HG02610 (cell line): ENCODE results near the gene PPP1R12A.
"Not testable (repeated sequence)": the region's sequence is repeated elsewhere in the genome, so short reads cannot be mapped to it uniquely, and the experiment has no call there.

ENCODE experiments used
- ATAC-seq: cut with Tn5 transposase; IDR thresholded peaks from one replicate; pipeline ENCODE4 v1.9.1; 2021; ENCODE audit warnings: mild to moderate bottlenecking, moderate library complexity; ENCODE audit not compliant: unreplicated experiment

Gene PPP1R12A

DNA sequence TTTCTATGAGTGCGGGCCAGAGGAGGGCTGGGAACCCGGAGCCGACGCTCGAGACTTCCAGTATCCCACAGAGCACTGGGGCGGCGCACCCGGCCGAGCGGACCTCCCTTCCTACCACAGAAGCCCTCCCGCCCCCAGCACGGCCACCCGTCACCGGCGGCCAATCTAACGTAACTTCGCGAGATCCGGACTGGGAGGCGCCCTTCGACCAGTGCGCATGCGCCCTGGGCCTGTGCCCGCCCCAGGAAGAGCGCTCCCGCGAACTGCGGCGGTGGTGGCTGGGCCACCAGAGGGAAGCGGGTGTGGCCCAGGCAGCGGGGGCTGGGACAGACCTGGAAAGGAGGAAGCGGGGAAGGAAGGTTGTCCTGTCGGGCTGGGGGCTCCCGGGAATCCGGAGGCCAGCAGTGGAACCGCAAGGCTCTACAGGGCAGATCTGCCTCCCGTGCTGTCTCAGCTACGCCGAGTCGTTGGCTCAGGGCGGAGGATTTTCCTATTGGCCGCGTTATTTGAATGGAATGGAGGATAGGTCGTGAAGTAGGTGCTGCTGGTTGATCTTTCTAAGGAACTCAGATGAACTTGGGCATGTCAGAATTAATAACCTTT is at the start of gene PPP1R12A:
PPP1R12A (minus strand) TSS at position 77 of the 603 bp plus-strand sequence. CDS start 166 bp downstream, outside the sequence.
- peak; percentile 93 for ATAC-seq

GRCh38 chr12:79983986-79984620 is 49.2 kb upstream of the PPP1R12A start:
- ATAC-seq: no peak

DNA sequence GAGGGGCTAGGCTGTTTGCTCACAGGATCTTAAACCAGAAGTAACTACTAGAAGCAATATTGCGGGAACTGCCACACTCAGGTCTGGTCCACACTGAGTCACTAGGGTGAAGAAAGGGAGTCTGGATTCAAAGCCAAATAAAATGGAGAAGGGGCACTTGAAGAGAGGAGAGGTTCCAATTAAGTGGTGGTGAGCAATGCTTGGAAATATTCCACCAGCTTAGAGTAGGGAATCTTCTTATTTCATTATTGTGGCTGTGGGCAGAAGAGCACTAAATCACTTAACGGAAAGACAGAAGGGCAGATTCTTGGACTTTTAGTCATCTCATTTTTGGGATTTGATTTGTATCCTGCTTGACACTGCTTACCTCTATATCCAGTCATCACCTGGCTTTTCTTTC is 48.6 kb upstream of the PPP1R12A start:
- ATAC-seq: no peak

- no peak for ATAC-seq
Measured at GRCh38 chr12:79982086-79983062, 47.5 kb upstream of the PPP1R12A start.

DNA sequence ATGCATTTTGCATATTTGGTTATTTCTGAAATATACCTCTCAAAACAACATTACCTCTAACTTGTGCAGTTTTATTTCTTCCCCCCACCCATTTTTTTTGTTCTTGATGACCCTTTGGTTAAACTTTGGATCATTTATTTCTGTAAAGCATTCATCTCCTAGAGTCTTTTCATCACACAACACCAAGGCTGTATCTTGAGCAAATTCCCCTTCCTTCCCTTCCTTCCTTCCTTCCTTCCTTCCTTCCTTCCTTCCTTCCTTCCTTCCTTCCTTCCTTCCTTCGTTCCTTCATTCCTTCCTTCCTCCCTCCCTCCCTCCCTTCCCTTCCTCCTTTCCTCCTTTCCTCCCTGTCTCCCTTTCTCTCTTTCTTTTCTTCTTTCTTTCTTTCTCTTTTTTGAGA is 43.8 kb upstream of the PPP1R12A start:
- no peak for ATAC-seq

DNA sequence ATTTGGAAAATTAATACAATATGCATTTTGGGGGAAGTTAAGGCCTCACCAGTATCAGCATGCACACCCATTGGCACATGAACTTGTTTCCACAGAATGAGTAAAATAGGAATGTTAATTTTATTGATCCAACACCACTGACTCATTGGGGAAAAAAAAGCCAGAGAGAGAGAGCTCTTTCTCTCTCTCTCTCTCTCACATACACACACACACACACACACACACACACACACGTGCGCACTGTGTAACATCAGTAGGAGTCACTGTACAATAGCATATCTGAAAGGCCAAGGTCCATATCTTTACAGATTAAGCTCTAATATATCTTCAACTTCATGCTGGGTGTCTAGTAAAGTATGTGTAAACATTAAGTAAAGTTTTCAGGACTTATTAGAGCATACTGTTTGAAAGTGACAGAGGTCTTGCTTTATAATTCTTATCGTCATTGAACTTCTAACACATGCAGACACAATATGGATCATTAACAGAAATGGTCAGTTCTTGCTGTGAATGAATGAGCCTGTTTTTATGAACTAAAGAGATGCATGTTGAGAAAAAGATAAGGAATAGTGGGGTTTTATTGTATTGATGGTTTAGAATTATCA is 43.1 kb upstream of the PPP1R12A start:
- not testable (repeated sequence) for ATAC-seq

- no peak for ATAC-seq
Measured at GRCh38 chr12:79975143-79975542, 40.2 kb upstream of the PPP1R12A start.

DNA sequence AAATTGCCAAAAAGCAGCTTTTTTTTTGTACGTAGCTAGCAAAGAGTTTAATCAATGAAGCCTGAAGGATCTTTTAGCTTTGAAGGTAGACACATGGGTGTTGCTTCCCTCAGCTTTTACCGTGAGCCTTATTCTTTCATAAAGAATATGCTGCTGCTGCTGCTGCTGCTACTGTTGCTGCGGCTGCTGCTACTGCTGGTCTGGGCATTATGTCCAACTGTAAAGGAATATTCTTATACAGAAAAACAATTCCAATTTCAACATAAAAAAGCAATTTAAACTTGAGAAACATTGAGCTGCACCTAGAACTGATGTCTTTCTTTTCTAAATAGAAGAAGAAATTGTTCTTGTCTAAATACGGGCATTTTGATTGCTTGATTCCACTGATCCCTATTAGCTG is 38.9 kb upstream of the PPP1R12A start:
- ATAC-seq: no peak

DNA sequence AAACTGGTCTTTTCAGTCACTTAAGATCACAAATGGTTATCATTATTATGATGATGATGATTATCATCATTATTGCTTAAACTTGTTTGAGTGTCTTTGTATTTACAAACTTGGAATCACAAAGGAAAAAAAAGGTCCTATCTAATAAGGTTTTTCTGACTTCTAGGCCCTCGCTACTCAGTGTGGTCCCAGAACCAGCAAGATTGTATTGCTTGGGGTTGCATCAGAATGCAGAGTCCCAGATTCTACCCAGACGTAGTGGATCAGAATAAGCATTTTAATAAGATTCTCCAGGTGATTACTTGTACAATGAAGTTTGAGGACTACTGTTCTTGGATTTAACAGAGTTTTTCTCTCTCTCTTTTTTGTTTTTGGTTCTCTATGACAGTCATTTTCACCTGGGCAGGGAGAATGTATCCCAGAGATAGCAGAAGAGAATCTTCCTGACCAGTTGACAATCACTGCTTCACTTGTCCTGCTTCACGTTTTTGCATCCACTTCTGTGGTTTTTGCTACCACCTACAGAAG is 29.3 kb upstream of the PPP1R12A start:
- no peak for ATAC-seq

DNA sequence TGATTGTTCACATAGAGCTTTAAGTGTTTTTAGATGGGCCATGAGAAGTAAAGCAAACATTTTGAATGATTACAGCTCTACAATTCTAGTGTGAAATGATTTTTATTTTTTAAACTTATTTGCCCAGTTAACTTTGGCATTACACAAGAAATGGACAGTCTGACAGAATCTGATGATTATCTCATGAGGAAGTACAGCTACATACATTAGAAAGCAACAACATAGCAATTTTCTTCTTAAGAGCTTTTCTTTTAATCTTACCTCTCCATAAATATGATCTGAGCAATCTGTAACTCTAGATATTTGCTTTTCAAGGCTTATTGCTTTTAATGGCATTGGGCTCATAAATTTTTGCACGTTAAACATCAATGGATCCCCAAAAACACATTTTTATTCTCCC is 26.5 kb upstream of the PPP1R12A start:
- no peak for ATAC-seq

DNA sequence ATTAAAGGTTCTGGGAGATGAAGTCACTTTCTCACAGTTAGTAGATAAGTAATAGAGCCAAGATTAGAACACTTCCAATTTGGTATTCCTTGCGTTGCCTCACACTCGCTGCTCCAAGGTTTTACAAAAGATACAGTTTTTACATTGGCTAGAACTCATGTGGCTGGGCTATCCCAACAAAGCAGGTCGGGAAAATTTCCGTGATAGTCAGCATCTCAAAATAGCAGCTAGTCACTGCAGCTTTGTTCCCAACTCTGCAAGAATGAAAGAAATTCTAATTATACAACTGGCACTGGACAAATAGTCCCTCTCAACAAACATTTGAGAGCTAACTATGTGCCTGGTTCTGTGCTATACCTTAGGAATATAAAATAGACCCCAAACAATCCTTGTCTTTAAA is 24.6 kb upstream of the PPP1R12A start:
- no peak for ATAC-seq

- no peak for ATAC-seq
Measured at GRCh38 chr12:79956896-79957295, 22.0 kb upstream of the PPP1R12A start.

DNA sequence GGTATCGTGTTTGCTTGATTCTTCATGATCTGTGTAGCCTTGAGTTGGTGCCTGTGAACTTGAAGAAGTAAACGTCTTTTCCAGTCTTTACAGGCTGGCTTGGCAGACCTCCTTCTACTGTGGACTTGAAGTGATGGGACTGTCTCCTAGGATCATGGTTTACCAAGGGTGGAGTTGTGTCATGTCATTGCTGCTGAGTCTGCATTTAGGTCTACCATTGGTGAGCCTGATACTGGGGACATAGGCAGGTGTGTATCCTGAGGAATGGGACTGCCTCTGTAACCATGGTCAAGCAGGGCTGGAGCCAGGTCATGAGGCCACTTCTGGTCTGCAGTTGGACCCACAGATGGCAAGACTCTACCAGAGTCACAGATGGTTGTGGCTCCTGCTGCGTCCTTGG is 20.7 kb upstream of the PPP1R12A start:
- no peak for ATAC-seq

DNA sequence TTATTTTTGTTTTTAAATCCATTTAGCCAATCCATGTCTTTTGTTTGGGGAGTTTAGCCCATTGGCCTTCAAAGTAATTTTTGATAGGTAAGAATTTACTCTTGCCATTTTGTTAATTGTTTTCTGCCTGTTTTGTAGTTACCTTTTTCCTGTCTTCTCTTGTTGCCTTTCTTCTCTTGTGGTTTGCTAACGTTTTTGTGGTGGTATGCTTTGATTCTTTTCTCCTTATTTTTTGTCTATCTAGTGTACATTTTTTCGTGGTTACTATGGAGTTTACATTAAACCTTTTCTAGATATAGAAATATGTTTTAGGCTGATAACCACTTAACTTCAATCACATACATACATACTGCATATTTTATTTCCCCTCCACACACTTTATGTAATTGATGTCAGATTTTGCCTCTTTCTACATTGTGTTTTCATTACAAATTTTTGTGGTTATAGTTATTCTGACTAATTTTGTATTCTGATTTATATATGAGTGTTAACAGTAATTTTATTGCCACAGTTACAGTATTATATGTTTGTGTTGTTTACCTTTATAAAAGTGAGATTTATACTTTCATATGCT is 19.2 kb upstream of the PPP1R12A start:
- ATAC-seq: no peak

- ATAC-seq: no peak
Measured at GRCh38 chr12:79949098-79949497, 14.2 kb upstream of the PPP1R12A start.

- no peak for ATAC-seq
Measured at GRCh38 chr12:79945433-79945832, 10.5 kb upstream of the PPP1R12A start.

DNA sequence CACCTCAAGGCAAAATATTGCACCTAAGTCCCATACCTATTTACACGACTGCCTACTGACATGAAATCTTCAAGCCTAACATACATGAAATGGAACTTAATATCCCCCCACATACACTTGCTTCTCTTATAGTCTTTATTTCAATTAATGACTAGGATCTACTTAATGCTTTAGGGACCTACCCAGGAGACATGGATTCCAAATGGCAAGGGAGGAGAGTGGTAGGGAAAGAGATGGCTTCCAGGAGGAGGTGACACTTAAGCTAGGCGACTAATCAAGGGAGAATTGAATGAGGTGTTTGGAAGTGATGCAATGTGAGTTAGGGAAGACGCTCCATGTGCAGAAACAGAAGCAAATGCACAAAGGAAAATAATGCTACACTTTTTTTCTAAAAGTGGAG is 9.7 kb upstream of the PPP1R12A start:
- ATAC-seq: no peak

- not testable (repeated sequence) for ATAC-seq
Measured at GRCh38 chr12:79942846-79943245, 7.9 kb upstream of the PPP1R12A start.

DNA sequence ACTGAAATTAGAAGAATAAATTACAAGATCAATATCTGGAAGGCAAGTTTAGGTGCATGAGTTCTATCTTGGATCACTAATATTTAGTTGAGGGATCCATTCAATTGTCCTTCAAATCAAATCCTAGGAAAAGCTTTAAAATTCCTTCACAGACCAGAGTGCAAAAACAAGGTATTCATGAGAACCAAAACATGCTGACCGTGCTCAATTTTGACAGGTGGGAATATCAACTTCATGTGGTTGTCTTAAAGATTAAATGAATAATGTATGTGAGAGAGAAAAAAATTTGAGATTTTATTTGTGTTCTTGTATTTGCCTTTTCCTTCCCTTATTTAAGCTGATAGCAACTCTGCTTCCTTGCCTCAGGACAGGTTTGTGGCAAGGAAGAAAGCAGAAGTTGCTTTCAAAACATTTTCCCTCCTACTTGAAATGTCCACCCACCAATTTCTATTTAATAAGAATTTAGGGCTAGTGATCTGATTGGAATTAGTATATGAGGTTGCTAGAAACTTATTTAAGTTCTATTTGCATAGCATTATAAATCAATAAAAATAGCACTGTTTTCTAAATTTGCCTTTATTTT is 4.9 kb upstream of the PPP1R12A start:
- no peak for ATAC-seq

DNA sequence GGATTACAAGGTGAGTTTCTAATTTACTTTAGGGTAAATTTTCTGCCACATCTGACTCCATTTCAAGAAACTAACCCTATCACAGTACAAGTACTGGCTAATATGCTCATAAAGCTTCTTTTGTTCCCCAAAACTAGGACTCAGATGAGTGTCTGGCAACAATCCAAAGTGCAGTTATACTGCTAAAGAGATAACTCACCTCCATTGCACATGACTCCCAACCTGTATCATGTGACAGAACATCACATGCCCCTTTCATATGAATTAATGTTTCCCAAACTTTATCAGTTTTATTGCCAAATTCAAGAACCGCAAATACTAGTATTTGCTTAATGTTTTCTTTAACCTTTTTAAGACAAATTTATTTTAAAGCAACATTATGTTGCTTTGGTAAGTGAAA is 3.9 kb upstream of the PPP1R12A start:
- no peak for ATAC-seq
